K562 (cell line): ENCODE data around the gene PHPT1. TPM values are rescaled to one million over a fixed set of nuclear protein-coding genes. Genes with fewer than 3 reads are reported as not detected.

Source experiments
- ATAC-seq: fragments of 200-7000 bp; cut with Tn5 transposase; 3 replicates; pipeline ENCODE4 v1.9.1; 2020; ENCODE audit warnings: moderate library complexity
- BruUV-seq: library from RNA; stranded (reverse); fragments of 400-500 nt; replicated peaks from 2 replicates; lab custom pipeline; 2021; lab: Mats Ljungman, UMichigan
- CTCF ChIA-PET: fragments of 300-600 bp; formaldehyde crosslinking; extraction: SDS; loops from one replicate; lab custom pipeline; 2021; ENCODE audit warnings: low intra/inter-chr PET ratio; lab: Yijun Ruan, JAX
- POLR2A ChIA-PET: fragments of 300-600, 350-650 bp; sonication (Branson Sonifier 250); formaldehyde crosslinking; extraction: SDS; loops from one replicate; lab custom pipeline; 2021; ENCODE audit warnings: antibody characterized with exemption, inconsistent platforms; lab: Yijun Ruan, JAX
- DNase-seq, 4 experiments: peaks; one replicate each; pipeline versions ENCODE4 v3.0.0 to v3.0.0-alpha.2; 2011 to 2018; ENCODE audit warnings: low spot score in 3 of 4, mixed read lengths in 3 of 4; ENCODE audit errors: extremely low read depth in 1 of 4
- FAIRE-seq: peaks from 2 replicates; lab custom pipeline; 2011; peaks lifted over from hg19 to GRCh38; lab: Jason Lieb, UNC
- H2AFZ ChIP-seq: 2 replicates; pipeline ENCODE4 v1.6.0; 2011; ENCODE audit warnings: low read depth, low read length, control low read depth, inconsistent platforms
- H3K27ac ChIP-seq: fragments of 200-600 bp; 3 replicates; pipeline ENCODE4 v1.8.0; 2011; ENCODE audit warnings: low read depth, mild to moderate bottlenecking, control low read depth, inconsistent platforms, low read length, moderate library complexity, mixed read lengths; ENCODE audit errors: extremely low read depth
- H3K27me3 ChIP-seq, 2 experiments: fragments of 300-600 bp in 1 of 2; 2 replicates in 1 of 2; 3 replicates in 1 of 2; pipeline versions ENCODE4 v1.6.0 to v1.8.0; 2011; ENCODE audit warnings: inconsistent platforms in 2 of 2, low read length in 2 of 2, mild to moderate bottlenecking in 1 of 2, mixed read lengths in 1 of 2, moderate library complexity in 1 of 2; ENCODE audit not compliant: control insufficient read depth in 2 of 2, insufficient read depth in 2 of 2
- H3K36me3 ChIP-seq: fragments of 300-600 bp; 3 replicates; pipeline ENCODE4 v1.8.0; 2011; ENCODE audit warnings: mild to moderate bottlenecking, low read length, inconsistent platforms; ENCODE audit not compliant: control insufficient read depth, insufficient read depth
- H3K4me1 ChIP-seq, 2 experiments: fragments of 200-600 bp in 1 of 2; replicated peaks in 1 of 2; 2 replicates in 1 of 2; 3 replicates in 1 of 2; pipeline versions ENCODE4 v1.5.1 to v1.8.0; 2011; ENCODE audit warnings: inconsistent platforms in 2 of 2, low read length in 2 of 2, mild to moderate bottlenecking in 1 of 2, mixed read lengths in 1 of 2, moderate library complexity in 1 of 2; ENCODE audit not compliant: control insufficient read depth in 2 of 2, insufficient read depth in 2 of 2
- H3K4me2 ChIP-seq: 2 replicates; pipeline ENCODE4 v1.6.1; 2011; ENCODE audit warnings: low read length, control low read depth, inconsistent platforms, mixed read lengths; ENCODE audit not compliant: insufficient read depth
- H3K4me3 ChIP-seq: fragments of 200-600 bp; sonication (generic), shearing (Covaris generic); 2 replicates; pipeline ENCODE4 v1.5.1; 2016; ENCODE audit warnings: control low read depth, inconsistent platforms
- H3K79me2 ChIP-seq: fragments of 200-600 bp; 3 replicates; pipeline ENCODE4 v1.8.0; 2011; ENCODE audit warnings: low read length, inconsistent platforms; ENCODE audit not compliant: control insufficient read depth, insufficient read depth
- H3K9ac ChIP-seq, 2 experiments: 2 replicates each; pipeline versions ENCODE4 v1.6.0 to v1.6.1; 2011; ENCODE audit warnings: low read depth in 2 of 2, low read length in 2 of 2, control low read depth in 1 of 2, inconsistent platforms in 1 of 2, mild to moderate bottlenecking in 1 of 2, mixed read lengths in 1 of 2; ENCODE audit not compliant: insufficient read depth in 1 of 2
- H3K9me1 ChIP-seq: one replicate; pipeline ENCODE4 v1.6.0; 2011; ENCODE audit warnings: inconsistent platforms, mild to moderate bottlenecking, low read length, moderate library complexity; ENCODE audit not compliant: control insufficient read depth, insufficient read depth
- H3K9me3 ChIP-seq: replicated peaks from 2 replicates; pipeline ENCODE4 v1.5.1; 2011; ENCODE audit warnings: low read depth, low read length, inconsistent platforms; ENCODE audit not compliant: control insufficient read depth, insufficient read depth
- H4K20me1 ChIP-seq: replicated peaks from 2 replicates; pipeline ENCODE4 v1.6.1; 2011; ENCODE audit warnings: low read length, inconsistent platforms, mixed read lengths; ENCODE audit not compliant: control insufficient read depth, insufficient read depth
- CCNT2 ChIP-seq: IDR thresholded peaks from 2 replicates; pipeline ENCODE4 v1.6.1; 2011; ENCODE audit warnings: borderline replicate concordance, low read depth, mild to moderate bottlenecking, moderate library complexity, mixed read lengths, low read length; ENCODE audit not compliant: insufficient read length; ENCODE audit errors: extremely low read depth
- CEBPG ChIP-seq, 3 experiments: fragments of 200-800 bp in 1 of 3; sonication (Bioruptor generic) in 1 of 3; sonication (generic) in 1 of 3; formaldehyde crosslinking in 1 of 3; IDR thresholded peaks in 2 of 3; conservative IDR thresholded peaks in 1 of 3; 2 replicates each; pipeline versions ENCODE4 v1.6.1 to v1.8.0; 2016 to 2022; ENCODE audit warnings: missing compliant biosample characterization in 2 of 3, missing genetic modification characterization in 2 of 3, mild to moderate bottlenecking in 1 of 3, missing genetic modification reagents in 1 of 3
- GTF2A2 ChIP-seq: IDR thresholded peaks from 2 replicates; pipeline ENCODE4 v1.6.1; 2016; ENCODE audit warnings: mild to moderate bottlenecking, missing genetic modification characterization, missing compliant biosample characterization
- HNRNPLL ChIP-seq: fragments of 200-400 bp; formaldehyde crosslinking; IDR thresholded peaks from 2 replicates; pipeline ENCODE4 v1.6.1; 2017; ENCODE audit warnings: low read length, low read depth, mild to moderate bottlenecking; ENCODE audit not compliant: poor library complexity, severe bottlenecking
- HOXB6 ChIP-seq: fragments of 250-450 bp; sonication (Bioruptor Pico); IDR thresholded peaks from 2 replicates; pipeline ENCODE4 v1.5.1; 2022; ENCODE audit warnings: mild to moderate bottlenecking, borderline replicate concordance
- MAFG ChIP-seq: fragments of 450-650 bp; conservative IDR thresholded peaks from 2 replicates; pipeline ENCODE4 v1.6.1; 2016; ENCODE audit warnings: missing genetic modification characterization, missing compliant biosample characterization
- MCM7 ChIP-seq, 2 experiments: fragments of 450-650 bp; IDR thresholded peaks; 2 replicates each; pipeline ENCODE4 v1.6.1; 2016 to 2018
- PML ChIP-seq: IDR thresholded peaks from 2 replicates; pipeline ENCODE4 v1.6.1; 2012; ENCODE audit warnings: low read length, inconsistent platforms
- POLR2G ChIP-seq: fragments of 200-400 bp; formaldehyde crosslinking; IDR thresholded peaks from 2 replicates; pipeline ENCODE4 v1.6.1; 2017; ENCODE audit warnings: low read depth, mild to moderate bottlenecking, antibody characterized with exemption, low read length, moderate library complexity
- RB1 ChIP-seq: fragments of 450-650 bp; IDR thresholded peaks from 2 replicates; pipeline ENCODE4 v1.6.1; 2017; ENCODE audit warnings: low read depth, mild to moderate bottlenecking
- SIRT6 ChIP-seq: IDR thresholded peaks from one replicate; pipeline ENCODE4 v1.6.1; 2012; ENCODE audit warnings: low read depth, mild to moderate bottlenecking, control low read depth, inconsistent platforms, low read length, moderate library complexity
- SOX6 ChIP-seq: fragments of 450-650 bp; IDR thresholded peaks from 2 replicates; pipeline ENCODE4 v1.6.1; 2014; ENCODE audit warnings: mild to moderate bottlenecking
- TAF9B ChIP-seq: fragments of 450-650 bp; IDR thresholded peaks from 2 replicates; pipeline ENCODE4 v1.6.1; 2018; ENCODE audit warnings: mild to moderate bottlenecking; ENCODE audit not compliant: partially characterized antibody
- TCF3 ChIP-seq: sonication (generic); formaldehyde crosslinking; IDR thresholded peaks from 2 replicates; pipeline ENCODE4 v1.4.0; 2020; ENCODE audit warnings: mild to moderate bottlenecking, missing genetic modification reagents
- TSC22D4 ChIP-seq: fragments of 450-650 bp; IDR thresholded peaks from 2 replicates; pipeline ENCODE4 v1.6.1; 2016; ENCODE audit warnings: missing genetic modification characterization, missing biosample characterization, control low read depth
- ZNF184 ChIP-seq: sonication (generic); formaldehyde crosslinking; IDR thresholded peaks from 2 replicates; pipeline ENCODE4 v1.5.0; 2020; ENCODE audit warnings: missing genetic modification reagents
- ZNF551 ChIP-seq: fragments of 250-450 bp; sonication (Bioruptor Pico); IDR thresholded peaks from 2 replicates; pipeline ENCODE4 v1.5.0; 2021; ENCODE audit warnings: mild to moderate bottlenecking, moderate library complexity
- ZNF57 ChIP-seq: fragments of 450-650 bp; formaldehyde crosslinking; IDR thresholded peaks from 2 replicates; pipeline ENCODE4 v1.4.0; 2020; ENCODE audit warnings: mild to moderate bottlenecking, moderate library complexity
- WGBS: fragments of 100-300 bp; shearing (Covaris generic); methylation state at CpG from one replicate; pipeline ENCODE4 v1.1.6; 2016; ENCODE audit warnings: low coverage, mixed read lengths; ENCODE audit not compliant: insufficient coverage; ENCODE audit errors: missing lambda C conversion rate; 5-methylcytosine and 5-hydroxymethylcytosine counted together
- in situ Hi-C: fragments of 300-500 bp; cut with MboI; formaldehyde crosslinking; loops from 4 replicates; pipeline ENCODE4 v1.15.0; 2018; ENCODE audit warnings: inconsistent platforms, mixed read lengths
- intact Hi-C: fragments of 100-400 bp; cut with micrococcal nuclease; formaldehyde crosslinking; loops from 2 replicates; pipeline ENCODE4 v1.14.2; 2022
- polyA plus RNA-seq, 8 experiments: library from polyadenylated mRNA; depleted of rRNA in 4 of 8; stranded (reverse) in 5 of 8; unstranded in 3 of 8; fragments of >200 nt; fragmentation: Nextera tagmentation in 2 of 8; fragmentation: Illumina TruSeq in 1 of 8; extraction: Ambion mirVana in 2 of 8; extraction: Trizol in 1 of 8; gene quantifications; 2 replicates each; pipeline versions ENCODE4 v1.2.1 to v1.2.3, GENCODE V29; 2011 to 2014; ENCODE audit warnings: inconsistent platforms in 1 of 8, missing spikeins in 1 of 8
- total RNA-seq, 7 experiments: library from RNA; depleted of rRNA in 6 of 7; stranded (reverse); fragments of >200 nt in 6 of 7; fragmentation: Illumina TruSeq in 2 of 7; extraction: Trizol in 2 of 7; gene quantifications; 2 replicates each; pipeline versions ENCODE4 v1.2.1 to v1.2.3, GENCODE V29; 2011 to 2021; ENCODE audit warnings: low replicate concordance in 1 of 7
- TF ChIP-seq, protein P1 (sequence below): sonication (generic); formaldehyde crosslinking; IDR thresholded peaks from 2 replicates; pipeline ENCODE4 v1.8.1; 2023; ENCODE audit warnings: missing genetic modification reagents, mild to moderate bottlenecking, borderline replicate concordance

Gene PHPT1
- total and polyA plus RNA-seq, 9 of the 15 experiments (the other 6 are each of a cell fraction or from before 2014, with no cell fraction given), result 20.9 to 166 (median 129) TPM

GRCh38 chr9:136846376-136847087 lies 2.7 kb upstream of the PHPT1 start:
- H3K27me3 ChIP-seq, result no peaks in the 10 kb centered on the region
- peaks cover 15% of the 10 kb centered on the region; the same call in 1 of the 3 replicates for H3K36me3 ChIP-seq
- peaks cover 13 to 85% of the 10 kb centered on the region in 2 experiments; a peak in 4 of 5 replicates for H3K4me1 ChIP-seq
- H3K9me1 ChIP-seq, result no peaks in the 10 kb centered on the region
- BruUV-seq, result no TSS peak
- FAIRE-seq, result no peak
- no peak for ATAC-seq
- 99% methylated on average over 40 of the region's 98 CpGs for WGBS
- no peaks in the 10 kb centered on the region for H3K9me3 ChIP-seq
- H3K27ac ChIP-seq, result no peak overlapping the region
- intact Hi-C loops (loop anchor here (5.0 kb wide), 1 partner anchor 96 kb away; the partner anchor contains the start of gene FBXW5), in situ Hi-C loops (no loop called here)
- DNase-seq, result no peak
- no peak overlapping the region for H3K9ac ChIP-seq
- ChIA-PET CTCF (interaction anchor here (0.7 kb wide), 1 partner anchor 96 kb away, joined by 3 read pairs; no protein-coding TSS in a partner anchor), POLR2A (interaction anchor here (0.6 to 1.8 kb wide), 4 partner anchors 8 to 149 kb away, joined by 3 to 8 read pairs (median 6); no protein-coding TSS in a partner anchor)
- no peak overlapping the region for H2AFZ ChIP-seq
- no peak overlapping the region for H3K4me3 ChIP-seq
- peaks cover 27% of the 10 kb centered on the region for H3K79me2 ChIP-seq
- peaks cover 11% of the 10 kb centered on the region for H4K20me1 ChIP-seq
- H3K4me2 ChIP-seq, result no peak overlapping the region
- no peak for TF ChIP-seq PML
- peak; percentile 69 for TF ChIP-seq POLR2G
- no peak for TF ChIP-seq ZNF184 (CRISPR knock-in tag)
- no peak for TF ChIP-seq HOXB6
- peak; percentile 21 for TF ChIP-seq CCNT2
- TF ChIP-seq MCM7 (IDR thresholded peaks at IDR 0.05), result no peak
- TF ChIP-seq ZNF551, result no peak
- TF ChIP-seq TCF3, result no peak
- no peak for TF ChIP-seq SIRT6
- no peak for TF ChIP-seq HNRNPLL
- TF ChIP-seq CEBPG (CRISPR knock-in tag; IDR thresholded peaks at IDR 0.05), result no peak
- no peak for TF ChIP-seq CEBPG (tag; conservative IDR thresholded peaks at IDR 0.05 in 1 of 2, IDR thresholded peaks at IDR 0.05 in 1 of 2)
- no peak for TF ChIP-seq SOX6
- no peak for TF ChIP-seq GTF2A2 (tag)
- no peak for TF ChIP-seq ZNF57 (CRISPR knock-in tag)
- TF ChIP-seq MAFG, result no peak
- TF ChIP-seq TAF9B, result no peak
- no peak for TF ChIP-seq RB1
- TF ChIP-seq TSC22D4 (tag), result no peak
- TF ChIP-seq, protein P1, sequence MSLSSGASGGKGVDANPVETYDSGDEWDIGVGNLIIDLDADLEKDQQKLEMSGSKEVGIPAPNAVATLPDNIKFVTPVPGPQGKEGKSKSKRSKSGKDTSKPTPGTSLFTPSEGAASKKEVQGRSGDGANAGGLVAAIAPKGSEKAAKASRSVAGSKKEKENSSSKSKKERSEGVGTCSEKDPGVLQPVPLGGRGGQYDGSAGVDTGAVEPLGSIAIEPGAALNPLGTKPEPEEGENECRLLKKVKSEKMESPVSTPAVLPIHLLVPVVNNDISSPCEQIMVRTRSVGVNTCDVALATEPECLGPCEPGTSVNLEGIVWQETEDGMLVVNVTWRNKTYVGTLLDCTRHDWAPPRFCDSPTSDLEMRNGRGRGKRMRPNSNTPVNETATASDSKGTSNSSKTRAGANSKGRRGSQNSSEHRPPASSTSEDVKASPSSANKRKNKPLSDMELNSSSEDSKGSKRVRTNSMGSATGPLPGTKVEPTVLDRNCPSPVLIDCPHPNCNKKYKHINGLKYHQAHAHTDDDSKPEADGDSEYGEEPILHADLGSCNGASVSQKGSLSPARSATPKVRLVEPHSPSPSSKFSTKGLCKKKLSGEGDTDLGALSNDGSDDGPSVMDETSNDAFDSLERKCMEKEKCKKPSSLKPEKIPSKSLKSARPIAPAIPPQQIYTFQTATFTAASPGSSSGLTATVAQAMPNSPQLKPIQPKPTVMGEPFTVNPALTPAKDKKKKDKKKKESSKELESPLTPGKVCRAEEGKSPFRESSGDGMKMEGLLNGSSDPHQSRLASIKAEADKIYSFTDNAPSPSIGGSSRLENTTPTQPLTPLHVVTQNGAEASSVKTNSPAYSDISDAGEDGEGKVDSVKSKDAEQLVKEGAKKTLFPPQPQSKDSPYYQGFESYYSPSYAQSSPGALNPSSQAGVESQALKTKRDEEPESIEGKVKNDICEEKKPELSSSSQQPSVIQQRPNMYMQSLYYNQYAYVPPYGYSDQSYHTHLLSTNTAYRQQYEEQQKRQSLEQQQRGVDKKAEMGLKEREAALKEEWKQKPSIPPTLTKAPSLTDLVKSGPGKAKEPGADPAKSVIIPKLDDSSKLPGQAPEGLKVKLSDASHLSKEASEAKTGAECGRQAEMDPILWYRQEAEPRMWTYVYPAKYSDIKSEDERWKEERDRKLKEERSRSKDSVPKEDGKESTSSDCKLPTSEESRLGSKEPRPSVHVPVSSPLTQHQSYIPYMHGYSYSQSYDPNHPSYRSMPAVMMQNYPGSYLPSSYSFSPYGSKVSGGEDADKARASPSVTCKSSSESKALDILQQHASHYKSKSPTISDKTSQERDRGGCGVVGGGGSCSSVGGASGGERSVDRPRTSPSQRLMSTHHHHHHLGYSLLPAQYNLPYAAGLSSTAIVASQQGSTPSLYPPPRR (CRISPR knock-in tag), result no peak
